SK-N-SH (cell line): ENCODE measurements around the gene BRS3. TPM values are rescaled to one million over a fixed set of nuclear protein-coding genes. Genes with fewer than 3 reads are reported as not detected.

Experiments used
- CTCF ChIA-PET: fragments of 300-600, 350-600 bp; formaldehyde crosslinking; extraction: SDS; loops from one replicate; lab custom pipeline; 2021; lab: Yijun Ruan, JAX
- POLR2A ChIA-PET: fragments of 350-600 bp; sonication (Branson Sonifier 250); formaldehyde crosslinking; extraction: SDS; loops from one replicate; lab custom pipeline; 2020; ENCODE audit warnings: antibody characterized with exemption, inconsistent platforms; lab: Yijun Ruan, JAX
- DNase-seq: peaks from one replicate; pipeline ENCODE4 v3.0.0; 2012
- H2AFZ ChIP-seq: fragments of 200-600 bp; sonication (generic); 2 replicates; pipeline ENCODE4 v1.8.1; 2016; ENCODE audit warnings: antibody characterized with exemption, mild to moderate bottlenecking, low read depth
- H3F3A ChIP-seq: fragments of 200-600 bp; sonication (generic); replicated peaks from 2 replicates; pipeline ENCODE3; 2016; ENCODE audit warnings: antibody characterized with exemption, mild to moderate bottlenecking; ENCODE audit not compliant: insufficient read depth
- H3K27ac ChIP-seq, 2 experiments: fragments of 200-500 bp in 1 of 2; fragments of 200-600 bp in 1 of 2; sonication (Bioruptor generic) in 1 of 2; sonication (generic), shearing (Covaris generic) in 1 of 2; 2 replicates each; pipeline versions ENCODE4 v1.5.1 to v1.6.1; 2014 to 2016; ENCODE audit warnings: low read depth in 2 of 2, inconsistent platforms in 1 of 2, low read length in 1 of 2, mild to moderate bottlenecking in 1 of 2, mixed read lengths in 1 of 2
- H3K27me3 ChIP-seq: fragments of 200-600 bp; sonication (generic), shearing (Covaris generic); 2 replicates; pipeline ENCODE4 v1.6.1; 2016; ENCODE audit warnings: mixed run types; ENCODE audit not compliant: insufficient read depth
- H3K36me3 ChIP-seq, 2 experiments: fragments of 200-500 bp in 1 of 2; fragments of 200-600 bp in 1 of 2; sonication (Bioruptor generic) in 1 of 2; sonication (generic) in 1 of 2; replicated peaks in 1 of 2; 2 replicates each; pipeline versions ENCODE3 to v1.5.1; 2014 to 2016; ENCODE audit warnings: low read length in 1 of 2, mild to moderate bottlenecking in 1 of 2; ENCODE audit not compliant: insufficient read depth in 2 of 2, control insufficient read depth in 1 of 2
- H3K4me1 ChIP-seq, 2 experiments: fragments of 200-500 bp in 1 of 2; fragments of 200-600 bp in 1 of 2; sonication (Bioruptor generic) in 1 of 2; sonication (generic), shearing (Covaris generic) in 1 of 2; 2 replicates each; pipeline versions ENCODE4 v1.5.1 to v1.6.1; 2014 to 2016; ENCODE audit warnings: low read depth in 1 of 2, low read length in 1 of 2, mixed run types in 1 of 2; ENCODE audit not compliant: insufficient read depth in 2 of 2, control insufficient read depth in 1 of 2
- H3K4me2 ChIP-seq: fragments of 200-600 bp; sonication (generic), shearing (Covaris generic); 2 replicates; pipeline ENCODE4 v1.6.1; 2017; ENCODE audit warnings: mixed run types
- H3K4me3 ChIP-seq, 2 experiments: fragments of 200-500 bp in 1 of 2; fragments of 200-600 bp in 1 of 2; sonication (Bioruptor generic) in 1 of 2; sonication (generic), shearing (Covaris generic) in 1 of 2; 2 replicates each; pipeline versions ENCODE4 v1.5.1 to v1.8.1; 2014 to 2016; ENCODE audit warnings: low read depth in 2 of 2, inconsistent platforms in 1 of 2, low read length in 1 of 2, mild to moderate bottlenecking in 1 of 2, mixed read lengths in 1 of 2, moderate library complexity in 1 of 2
- H3K79me2 ChIP-seq: fragments of 200-600 bp; sonication (generic); 2 replicates; pipeline ENCODE4 v1.8.1; 2017; ENCODE audit warnings: mild to moderate bottlenecking; ENCODE audit not compliant: insufficient read depth
- H3K9ac ChIP-seq: fragments of 200-600 bp; sonication (generic); 2 replicates; pipeline ENCODE4 v1.6.1; 2017; ENCODE audit warnings: mixed run types
- H3K9me2 ChIP-seq: fragments of 200-600 bp; sonication (generic); 2 replicates; pipeline ENCODE4 v1.6.1; 2017; ENCODE audit warnings: mixed run types
- H3K9me3 ChIP-seq: fragments of 200-600 bp; sonication (generic); 2 replicates; pipeline ENCODE4 v1.6.1; 2017; ENCODE audit warnings: mixed run types, mild to moderate bottlenecking, moderate library complexity
- H4K20me1 ChIP-seq: fragments of 200-600 bp; sonication (generic); 2 replicates; pipeline ENCODE4 v1.6.1; 2017; ENCODE audit warnings: mild to moderate bottlenecking, mixed run types; ENCODE audit not compliant: insufficient read depth
- CHD2 ChIP-seq: fragments of 150-350 bp; IDR thresholded peaks from 2 replicates; pipeline ENCODE4 v1.6.1; 2018; ENCODE audit warnings: low read length; ENCODE audit not compliant: partially characterized antibody
- CTCF ChIP-seq: fragments of 200-600 bp; sonication (generic); IDR thresholded peaks from 2 replicates; pipeline ENCODE4 v1.6.1; 2017; ENCODE audit warnings: antibody characterized with exemption, mild to moderate bottlenecking, moderate library complexity
- ELF1 ChIP-seq: IDR thresholded peaks from 2 replicates; pipeline ENCODE4 v1.4.0; 2012
- EP300 ChIP-seq, 2 experiments: IDR thresholded peaks; 2 replicates each; pipeline versions ENCODE4 v1.4.0 to v1.6.1; 2012; ENCODE audit warnings: borderline replicate concordance in 1 of 2, low read depth in 1 of 2, low read length in 1 of 2
- FOXJ3 ChIP-seq: sonication (generic); formaldehyde crosslinking; IDR thresholded peaks from 2 replicates; pipeline ENCODE4 v1.5.1; 2020; ENCODE audit warnings: mild to moderate bottlenecking, missing genetic modification reagents
- FOXM1 ChIP-seq: IDR thresholded peaks from 2 replicates; pipeline ENCODE4 v1.4.0; 2012; ENCODE audit warnings: low read depth, mild to moderate bottlenecking
- GABPA ChIP-seq: IDR thresholded peaks from 2 replicates; pipeline ENCODE4 v1.4.0; 2012; ENCODE audit warnings: low read depth, mild to moderate bottlenecking
- GATA2 ChIP-seq: sonication (generic); formaldehyde crosslinking; IDR thresholded peaks from 2 replicates; pipeline ENCODE4 v1.5.0; 2020; ENCODE audit warnings: mild to moderate bottlenecking, missing genetic modification reagents
- MXI1 ChIP-seq: IDR thresholded peaks from 2 replicates; pipeline ENCODE4 v1.6.1; 2012; ENCODE audit warnings: mild to moderate bottlenecking, low read depth, low read length, improper control_type of control experiment
- NRF1 ChIP-seq: IDR thresholded peaks from 2 replicates; pipeline ENCODE4 v1.6.1; 2012; ENCODE audit warnings: low read depth, mild to moderate bottlenecking, low read length
- PBX3 ChIP-seq: IDR thresholded peaks from 2 replicates; pipeline ENCODE4; 2012
- RCOR1 ChIP-seq: fragments of 150-350 bp; IDR thresholded peaks from 2 replicates; pipeline ENCODE4 v1.6.1; 2017; ENCODE audit warnings: antibody characterized with exemption, low read length
- RFX5 ChIP-seq: IDR thresholded peaks from 2 replicates; pipeline ENCODE4 v1.6.1; 2012; ENCODE audit warnings: mild to moderate bottlenecking, improper control_type of control experiment, low read length
- RXRA ChIP-seq: IDR thresholded peaks from 2 replicates; pipeline ENCODE4 v1.4.0; 2012; ENCODE audit warnings: low read depth, mild to moderate bottlenecking, borderline replicate concordance
- SMC3 ChIP-seq: IDR thresholded peaks from 2 replicates; pipeline ENCODE4 v1.6.1; 2012; ENCODE audit warnings: low read depth, low read length, improper control_type of control experiment
- TAF1 ChIP-seq: IDR thresholded peaks from 2 replicates; pipeline ENCODE4 v1.6.1; 2012; ENCODE audit warnings: low read depth, mild to moderate bottlenecking, low read length, moderate library complexity, borderline replicate concordance
- TEAD4 ChIP-seq: IDR thresholded peaks from 2 replicates; pipeline ENCODE4 v1.4.0; 2012; ENCODE audit warnings: mild to moderate bottlenecking, borderline replicate concordance; ENCODE audit not compliant: insufficient read depth
- USF2 ChIP-seq: fragments of 150-350 bp; IDR thresholded peaks from 2 replicates; pipeline ENCODE4 v1.6.1; 2017; ENCODE audit warnings: antibody characterized with exemption, low read length, low read depth, borderline replicate concordance
- YY1 ChIP-seq: IDR thresholded peaks from 2 replicates; pipeline ENCODE4 v1.4.0; 2012; ENCODE audit warnings: low read depth, mild to moderate bottlenecking
- ZBTB33 ChIP-seq: IDR thresholded peaks from 2 replicates; pipeline ENCODE4 v1.4.0; 2012; ENCODE audit warnings: low read depth, borderline replicate concordance
- WGBS: methylation state at CpG from one replicate; pipeline ENCODE4 v1.1.6; 2017; ENCODE audit warnings: low lambda C conversion rate; 5-methylcytosine and 5-hydroxymethylcytosine counted together
- polyA plus RNA-seq, 3 experiments: library from polyadenylated mRNA; depleted of rRNA; stranded (reverse); fragments of >200 nt; gene quantifications; 2 replicates each; pipeline ENCODE4 v1.2.3, GENCODE V29; 2012

Gene BRS3
- polyA plus RNA-seq, 1 of the 3 experiments (the other 2 are of a cell fraction): not detected

GRCh38 chrX:136531951-136532350 lies 44.2 kb downstream of the BRS3 start, which contains the start of gene VGLL1:
Gene VGLL1, plus strand, starts transcription at chrX:136532215. Its CDS starts 3,806 bp downstream, at chrX:136536021.
- no peak within 1 kb of the TSS for H3K4me2 ChIP-seq
- no peaks in the 10 kb centered on the region for H3K9me2 ChIP-seq
- H3K27me3 ChIP-seq: no peaks in the 10 kb centered on the region
- 32% methylated on average over 3 of the region's 3 CpGs for WGBS
- no peak within 1 kb of the TSS for H3K4me3 ChIP-seq
- no peak for TF ChIP-seq RCOR1
- no peak for TF ChIP-seq GABPA
- TF ChIP-seq TAF1: no peak
- no peak for TF ChIP-seq FOXM1
- no peak for TF ChIP-seq ZBTB33
- TF ChIP-seq EP300 (IDR thresholded peaks at IDR 0.05; ENCODE audit: borderline replicate concordance in 1 of 2, low read depth in 1 of 2, low read length in 1 of 2): no peak
- no peak for TF ChIP-seq CTCF
- TF ChIP-seq PBX3: no peak
- TF ChIP-seq MXI1: no peak
- no peak for TF ChIP-seq FOXJ3 (CRISPR knock-in tag)
- no peak for TF ChIP-seq NRF1
- no peak for TF ChIP-seq TEAD4
- TF ChIP-seq ELF1: no peak
- no peak for TF ChIP-seq SMC3
- TF ChIP-seq RXRA: no peak
- no peak for TF ChIP-seq GATA2 (CRISPR knock-in tag)
- TF ChIP-seq YY1: no peak
- TF ChIP-seq RFX5: no peak
- TF ChIP-seq USF2: no peak
- no peak for TF ChIP-seq CHD2
- H3K4me1 ChIP-seq: no peaks in the 10 kb centered on the region
- no peaks in the 10 kb centered on the region for H3K9me3 ChIP-seq
- H3K79me2 ChIP-seq: no peaks in the 10 kb centered on the region
- no peak within 1 kb of the TSS for H3K27ac ChIP-seq
- no peak within 1 kb of the TSS for H3K9ac ChIP-seq
- no peaks in the 10 kb centered on the region for H3F3A ChIP-seq
- no peak for DNase-seq
- ChIA-PET POLR2A (no interaction called here), CTCF (no interaction called here)
- H4K20me1 ChIP-seq: no peaks in the 10 kb centered on the region
- no peaks in the 10 kb centered on the region for H3K36me3 ChIP-seq
- no peak within 1 kb of the TSS for H2AFZ ChIP-seq
